ENCODE measurements around the gene UNCX.

Gene UNCX

DNA sequence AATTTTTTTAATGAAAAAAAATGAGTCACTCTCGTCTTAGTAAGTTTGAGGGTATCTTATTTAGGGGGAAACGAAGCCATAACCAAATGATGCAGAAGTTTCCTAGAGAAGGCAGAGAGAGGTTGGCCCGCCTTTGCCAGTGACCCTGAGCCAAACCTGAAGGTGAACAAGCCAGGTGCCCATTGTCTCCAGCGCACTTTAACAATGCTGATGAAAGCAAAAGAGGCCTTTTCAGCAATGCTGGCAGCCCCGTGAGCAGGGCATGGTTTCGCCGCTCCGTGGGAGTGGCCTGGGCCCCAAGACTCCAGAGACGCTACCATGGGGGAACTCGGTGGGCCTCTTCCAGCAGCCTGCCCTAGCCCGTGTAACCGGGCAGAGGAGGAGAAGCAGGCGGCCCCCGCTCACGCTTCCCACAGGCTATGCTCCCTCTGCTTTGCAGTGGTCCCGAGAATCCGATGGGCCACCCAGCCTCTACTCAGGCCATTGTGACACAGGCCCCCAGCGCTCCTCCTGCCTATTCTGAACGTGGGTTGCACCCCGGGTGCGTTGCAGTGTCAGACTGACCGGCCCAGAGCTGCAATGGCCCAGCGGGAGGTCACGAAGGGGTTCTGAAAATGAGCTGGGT, 14.0 kb upstream of the UNCX start:
- no peak for DNase-seq

DNA sequence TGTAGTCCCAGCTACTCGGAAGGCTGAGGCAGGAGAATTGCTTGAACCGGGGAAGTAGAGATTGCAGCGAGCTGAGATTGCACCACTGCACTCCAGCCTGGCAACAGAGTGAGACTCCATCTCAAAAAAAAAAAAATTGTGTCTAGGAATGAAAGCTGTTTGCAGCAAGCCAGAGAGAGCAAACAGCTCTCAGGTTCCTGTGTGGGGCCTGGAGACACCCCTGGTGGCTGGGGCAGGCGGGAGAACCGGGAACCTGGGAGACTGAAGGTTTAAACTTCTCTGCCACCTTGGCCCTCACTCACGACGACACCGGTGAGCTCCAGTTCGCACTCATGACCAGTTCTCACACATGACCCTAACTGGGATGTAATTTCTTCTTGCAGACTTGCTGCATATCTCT, 13.2 kb upstream of the UNCX start:
- DNase-seq: no peak

DNA sequence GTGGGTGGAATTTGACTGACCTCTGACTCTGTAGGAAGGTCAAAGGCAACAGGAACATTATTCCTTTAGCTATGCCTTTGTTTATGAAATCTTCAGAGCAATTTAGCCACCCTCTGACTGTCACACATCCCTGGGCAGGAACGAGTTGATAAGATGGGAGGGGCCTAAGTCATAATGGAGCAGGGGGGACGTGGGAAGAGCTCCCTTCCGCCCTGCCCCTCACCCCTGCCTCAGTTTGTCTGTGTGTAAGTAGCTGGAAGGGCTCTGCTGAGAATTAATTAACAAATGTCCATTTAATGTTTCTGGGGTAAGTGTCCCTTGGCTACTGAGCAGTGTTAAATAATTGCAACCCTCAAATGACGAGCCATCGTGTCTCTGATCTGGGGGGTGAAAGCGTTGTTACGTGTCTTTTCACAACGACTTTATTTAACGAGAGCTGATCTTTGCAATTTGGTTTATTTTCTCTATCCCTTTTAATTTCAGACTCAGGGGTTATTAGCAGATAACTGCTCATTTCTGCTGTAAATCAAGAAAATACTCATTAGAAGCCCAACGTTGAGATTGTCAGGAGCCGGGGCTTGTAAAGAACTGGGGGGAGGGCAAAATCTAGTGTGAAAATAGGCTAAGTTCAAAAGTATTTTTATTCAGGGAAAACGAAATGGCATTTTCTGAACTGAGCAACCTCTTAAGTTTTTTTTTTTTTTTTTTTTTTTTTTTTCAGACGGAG, 12.5 kb upstream of the UNCX start:
- DNase-seq: no peak

DNA sequence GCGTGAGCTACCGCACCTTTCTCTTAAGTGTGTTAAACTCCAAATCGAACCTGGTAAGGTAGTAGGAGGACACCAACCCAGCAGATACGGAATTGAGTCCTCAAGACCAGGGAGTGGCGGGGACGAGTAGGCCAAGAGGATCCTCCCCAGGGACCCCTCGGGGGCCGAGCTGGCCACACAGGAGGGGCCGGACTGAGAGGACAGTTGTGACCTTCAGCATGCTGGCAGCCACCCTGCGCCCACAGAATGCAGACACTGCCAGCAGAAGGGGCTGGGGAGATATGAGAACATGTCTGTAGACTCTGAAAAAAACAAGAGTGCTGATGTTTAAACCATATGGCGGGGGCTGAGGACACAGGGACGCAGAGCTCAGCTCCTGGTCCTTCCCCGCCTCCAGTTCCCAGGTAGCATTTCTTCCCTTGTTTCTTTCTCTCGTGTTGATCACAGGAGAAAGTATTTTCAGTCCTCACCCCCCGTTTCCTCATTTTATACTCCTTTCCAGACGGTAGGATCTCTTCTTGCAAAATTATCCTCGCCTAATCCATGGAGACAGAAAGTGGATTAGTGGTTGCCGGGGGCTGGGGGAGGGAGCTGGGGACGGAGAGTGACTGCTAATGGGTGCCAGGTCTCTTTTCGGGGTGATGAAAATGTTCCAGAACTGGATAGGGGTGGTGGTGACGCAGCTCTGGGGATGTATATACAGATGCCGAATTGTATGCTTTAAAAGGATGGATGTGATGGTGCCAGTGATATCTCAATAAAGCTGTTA, 11.5 kb upstream of the UNCX start:
- no peak for DNase-seq

DNA sequence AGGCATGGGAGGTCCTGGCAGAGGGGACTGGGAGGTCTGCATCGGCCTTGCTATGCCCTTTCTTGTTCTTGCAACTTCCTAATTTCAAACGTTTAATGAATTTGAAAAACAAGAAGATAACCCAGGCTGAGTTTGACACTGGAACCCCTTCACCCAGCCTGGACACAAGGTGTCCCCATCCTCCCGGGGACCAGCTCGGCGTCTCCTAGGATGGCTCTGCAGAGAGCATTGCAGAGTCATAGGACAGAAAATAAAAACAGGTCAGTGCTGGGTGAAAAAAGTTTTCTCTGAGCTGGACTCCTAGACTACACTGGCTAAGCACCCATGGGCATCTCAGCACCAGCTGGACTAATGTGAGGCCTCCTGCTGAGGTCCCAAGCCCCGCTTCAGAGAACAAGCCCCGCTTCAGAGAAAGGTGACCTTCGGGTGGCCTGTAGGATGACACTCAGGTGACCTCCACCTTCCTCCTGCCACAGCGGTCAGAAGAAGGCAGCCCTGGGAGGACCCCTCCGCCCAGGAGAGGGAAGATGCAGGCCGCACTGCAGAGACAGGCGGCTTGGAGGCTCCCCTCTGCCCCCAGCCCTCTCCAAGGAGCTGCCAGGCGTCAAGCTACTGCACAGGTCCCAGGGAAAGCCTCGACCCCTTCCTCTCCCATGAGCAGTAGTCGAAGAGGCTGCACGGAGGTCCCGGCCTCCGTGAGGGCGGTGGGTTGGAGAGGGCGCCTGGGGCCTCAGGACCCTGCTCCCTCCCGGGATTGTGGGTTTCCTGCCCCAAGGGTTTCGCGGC, 9.3 kb upstream of the UNCX start:
- no peak for DNase-seq

DNA sequence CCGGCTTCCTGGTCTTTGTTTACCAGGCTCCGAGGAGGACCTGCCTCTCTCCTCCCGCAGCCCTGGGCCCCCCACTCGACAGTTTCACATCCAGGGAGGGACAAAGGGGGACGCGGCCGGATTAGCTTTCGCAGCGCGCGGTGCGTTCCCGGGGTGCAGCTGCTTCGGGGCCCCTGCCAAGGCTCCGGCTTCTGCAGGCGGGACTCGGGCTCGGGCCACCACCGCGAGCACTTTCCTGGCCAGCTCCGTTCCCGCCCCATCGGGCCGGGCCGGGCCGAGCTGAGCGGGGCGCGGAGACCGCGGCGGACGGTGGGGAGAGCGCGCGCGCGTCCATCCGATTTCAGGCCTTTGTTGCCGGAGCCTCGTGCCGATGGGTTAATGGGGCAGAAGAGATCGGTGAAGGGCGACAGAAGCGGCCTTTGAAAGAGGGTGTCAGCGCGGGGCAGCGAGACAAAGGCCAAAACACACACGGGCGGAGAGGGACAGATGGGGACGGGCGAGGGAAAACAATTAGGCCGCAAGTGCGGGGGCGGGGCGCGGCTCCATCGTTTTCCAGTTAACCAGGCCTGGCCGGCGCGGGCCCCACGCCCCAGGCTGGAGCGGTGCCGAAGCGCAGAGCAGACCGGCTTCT, 8.5 kb upstream of the UNCX start:
- DNase-seq: no peak

DNA sequence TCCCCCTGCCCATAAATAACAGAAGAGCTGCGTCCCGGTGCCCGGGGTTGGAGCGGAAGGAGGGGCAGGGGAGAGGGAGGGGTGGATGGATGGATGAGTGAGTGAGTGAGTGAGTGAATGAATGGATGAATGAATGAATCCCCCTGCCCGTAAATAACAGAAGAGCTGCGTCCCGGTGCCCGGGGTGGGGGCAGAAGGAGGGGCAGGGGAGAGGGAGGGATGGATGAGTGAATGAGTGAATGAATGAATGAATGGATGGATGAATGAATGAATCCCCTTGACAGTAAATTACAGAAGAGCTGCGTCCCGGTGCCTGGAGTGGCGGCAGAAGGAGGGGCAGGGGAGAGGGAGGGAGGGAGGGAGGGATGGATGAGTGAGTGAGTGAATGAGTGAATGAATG, 7.6 kb upstream of the UNCX start:
- no peak for DNase-seq

DNA sequence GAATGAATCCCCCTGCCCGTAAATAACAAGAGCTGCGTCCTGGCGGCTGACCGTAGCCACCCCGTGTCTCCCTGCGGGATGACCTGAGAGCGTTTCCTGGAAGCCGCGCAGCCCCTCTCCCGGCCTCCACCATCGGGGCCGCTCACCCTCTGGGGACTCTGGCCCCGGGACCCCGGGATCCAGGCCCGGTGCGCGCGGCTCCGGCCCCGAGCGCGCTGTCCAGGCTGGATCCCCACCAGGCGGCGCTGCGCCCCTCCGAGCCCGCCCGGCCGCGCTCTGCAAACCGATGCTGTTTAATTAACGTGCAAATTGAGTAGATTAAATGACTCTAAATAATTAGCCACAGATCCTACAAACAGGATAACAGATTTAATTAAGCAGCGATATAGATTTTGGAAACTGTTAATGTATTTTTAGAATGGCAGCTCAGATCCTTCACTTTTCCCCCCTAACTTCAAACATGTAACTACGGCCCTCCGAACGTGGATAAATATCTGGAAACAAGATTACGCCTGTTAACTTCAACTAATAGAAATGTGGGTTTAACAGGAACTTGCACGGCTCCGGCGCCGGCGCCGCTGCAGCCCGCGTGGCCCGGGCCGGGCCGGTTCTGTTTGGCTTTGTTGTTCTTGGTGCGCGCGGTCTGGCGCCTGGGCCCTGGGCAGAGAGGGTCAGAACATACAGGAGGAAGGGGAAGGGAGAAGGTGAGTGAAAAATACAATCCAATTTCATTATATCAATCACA, 7.1 kb upstream of the UNCX start:
- no peak for DNase-seq

DNA sequence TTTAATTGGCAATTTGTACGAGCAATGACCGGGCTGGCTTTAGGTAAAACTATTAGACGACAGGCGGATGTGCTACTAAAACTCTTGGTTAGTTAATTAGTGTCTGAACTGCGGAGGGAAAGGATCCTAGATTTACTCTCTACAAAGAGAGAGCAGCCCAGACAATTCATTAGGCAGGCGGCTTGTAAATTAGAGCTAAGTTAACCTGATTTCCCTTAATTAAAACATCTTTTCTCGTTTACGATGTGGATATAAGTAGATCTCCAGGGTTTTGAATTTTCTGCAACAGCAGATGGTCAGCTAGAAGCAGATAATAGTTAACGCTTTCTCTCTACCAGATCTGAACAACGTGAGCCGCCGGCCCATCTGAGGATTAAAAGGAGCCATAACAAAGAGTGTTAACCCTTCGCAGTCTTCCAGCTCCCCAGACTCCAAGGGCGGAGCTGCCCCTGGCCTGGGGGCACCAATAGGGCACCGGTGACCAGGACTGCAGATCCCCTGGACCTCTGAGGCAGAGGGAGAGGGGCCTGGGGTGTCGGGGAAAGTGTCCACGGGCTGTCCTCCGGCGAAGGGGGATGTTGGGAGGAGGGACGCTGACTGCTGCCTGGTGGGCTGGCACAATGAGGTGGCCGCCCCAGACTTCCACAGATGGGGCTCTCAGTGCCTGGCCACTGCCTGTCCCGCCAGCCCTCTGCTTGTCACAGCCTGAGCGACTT, 6.3 kb upstream of the UNCX start:
- DNase-seq: no peak

DNA sequence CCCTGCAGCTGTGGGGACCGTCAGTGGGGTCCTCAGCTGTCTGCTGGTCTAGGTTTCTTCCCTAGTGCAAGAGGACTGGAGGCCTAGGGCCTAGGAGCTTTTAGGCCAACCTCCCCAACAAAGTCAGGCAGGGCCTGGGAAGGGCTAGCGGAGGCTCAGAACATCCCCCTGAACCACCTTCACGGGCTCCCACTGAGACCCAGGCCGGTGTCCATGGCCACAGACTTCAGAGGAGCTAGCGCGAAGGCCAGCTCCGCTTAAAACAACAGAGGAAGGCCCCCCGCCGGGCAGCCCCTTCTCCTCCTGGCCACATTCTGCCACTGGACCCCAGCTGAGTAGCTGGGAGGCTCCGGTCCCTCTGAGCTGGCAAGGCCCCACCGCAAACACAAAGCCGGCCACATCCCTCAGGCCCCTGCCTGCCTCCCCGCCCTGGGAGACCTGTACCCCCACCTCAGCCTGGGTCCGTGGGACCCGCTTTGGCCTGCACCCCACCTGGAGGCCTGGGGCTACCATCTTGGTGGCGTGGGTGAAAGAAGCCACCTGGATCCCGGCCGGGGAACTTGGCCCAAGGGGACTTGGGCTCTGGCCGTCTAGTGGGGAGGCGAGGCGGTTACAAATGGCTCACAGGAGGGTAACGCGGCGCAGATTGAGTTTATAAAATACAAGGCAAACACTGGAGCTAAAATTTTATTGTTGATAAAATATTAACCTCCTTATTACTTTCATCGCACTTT, 5.4 kb upstream of the UNCX start:
- no peak for DNase-seq

DNA sequence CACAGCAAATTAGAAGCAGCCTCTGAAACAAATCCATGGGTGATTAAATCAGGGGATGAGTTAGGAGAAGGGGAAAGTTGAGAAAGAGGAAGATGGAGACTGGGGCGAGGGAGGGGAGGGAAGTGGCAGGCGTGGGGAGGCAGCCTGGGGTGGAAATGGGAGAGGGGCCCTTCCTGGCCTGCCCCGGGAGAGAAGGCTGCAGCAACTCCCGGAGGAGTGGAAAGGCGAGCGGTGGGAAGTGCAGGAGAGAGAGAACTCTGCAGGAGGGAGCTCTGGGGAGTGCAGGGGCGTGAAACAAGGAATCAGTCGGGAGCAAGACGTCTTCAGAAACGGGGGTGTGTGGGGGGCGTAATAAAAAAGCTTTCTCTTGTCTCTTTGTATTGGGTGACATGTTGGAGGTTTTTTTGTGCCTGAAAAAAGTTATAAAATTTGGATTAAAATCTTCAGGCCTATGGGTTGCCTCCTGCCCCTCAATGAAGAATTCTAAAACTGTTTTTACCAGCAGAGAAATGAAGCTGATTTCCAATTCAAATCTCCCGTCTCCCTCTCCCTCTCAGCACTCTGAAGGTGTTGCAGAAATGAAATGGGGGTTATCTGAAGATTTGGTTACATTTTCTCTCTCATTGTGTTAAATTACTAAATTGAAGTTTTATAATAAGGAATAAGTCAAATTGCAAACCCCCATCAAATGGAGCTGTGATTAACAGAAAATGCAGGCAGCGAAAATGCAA, 4.7 kb upstream of the UNCX start:
- no peak for DNase-seq

DNA sequence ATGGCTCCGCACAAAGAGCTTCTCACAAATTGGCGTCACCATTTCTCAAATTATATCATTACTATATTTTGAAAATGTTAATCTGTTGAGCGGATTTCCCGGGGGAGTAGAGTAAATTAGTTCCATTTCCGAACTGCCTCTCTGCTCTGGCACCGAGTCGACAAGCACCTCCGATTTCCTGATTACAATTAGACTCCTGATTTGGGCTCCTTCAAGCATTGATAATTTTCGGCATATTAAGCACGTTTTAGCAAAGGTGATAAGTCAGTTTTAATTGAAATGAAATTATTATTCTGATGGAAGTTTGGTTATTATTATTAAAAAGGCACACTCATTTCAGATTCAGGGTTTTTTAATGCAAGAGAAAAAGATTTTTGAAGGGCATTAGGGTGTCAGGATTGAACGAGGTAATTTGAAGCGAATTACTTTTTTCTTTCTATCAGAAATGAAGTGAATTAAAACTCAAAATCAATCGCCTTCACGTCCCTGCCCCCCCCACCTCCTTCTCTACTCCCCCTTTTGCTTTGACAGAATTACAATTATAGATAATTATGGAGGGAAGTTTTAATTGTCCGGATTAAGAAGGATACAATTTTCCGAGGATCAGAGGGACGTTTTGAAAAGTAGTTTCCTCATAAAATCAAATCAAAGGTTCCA, 4.0 kb upstream of the UNCX start:
- DNase-seq: no peak

DNA sequence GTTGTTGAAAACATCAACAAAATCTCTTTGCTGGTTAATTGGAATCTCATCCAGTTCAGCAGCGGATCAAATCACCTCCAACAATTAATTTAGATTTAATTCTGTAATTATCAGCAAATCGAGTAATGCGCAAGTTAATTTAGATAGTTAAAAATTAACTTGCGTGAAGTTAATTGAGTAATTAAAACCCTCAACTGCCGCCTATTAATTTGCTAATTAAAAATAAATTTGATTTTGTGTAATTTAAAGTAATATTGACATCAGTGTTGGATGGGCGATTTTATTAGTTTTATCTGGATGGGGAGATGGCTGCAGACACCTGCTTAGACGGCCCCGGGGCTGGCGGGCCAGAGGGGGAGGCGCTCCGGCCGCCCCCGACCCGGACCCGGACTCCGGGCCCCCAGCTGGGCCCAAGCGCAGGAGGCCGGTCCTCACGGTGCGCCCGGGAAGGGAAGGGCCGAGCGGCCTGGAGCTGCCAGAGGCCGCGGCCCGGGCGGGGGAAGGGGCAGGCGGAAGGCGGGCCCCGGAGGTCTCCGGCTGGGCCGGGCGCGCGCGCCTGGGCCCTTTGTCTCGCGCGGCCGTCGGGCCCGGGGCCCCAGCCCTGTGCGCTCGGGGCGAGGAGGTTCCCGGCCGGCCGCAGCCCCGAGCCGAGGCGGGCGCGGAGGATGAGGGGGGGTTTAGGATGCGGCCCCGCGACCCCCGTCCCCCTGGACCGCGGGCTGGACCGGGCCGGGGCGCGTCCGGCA, 3.3 kb upstream of the UNCX start:
- no peak for DNase-seq

DNA sequence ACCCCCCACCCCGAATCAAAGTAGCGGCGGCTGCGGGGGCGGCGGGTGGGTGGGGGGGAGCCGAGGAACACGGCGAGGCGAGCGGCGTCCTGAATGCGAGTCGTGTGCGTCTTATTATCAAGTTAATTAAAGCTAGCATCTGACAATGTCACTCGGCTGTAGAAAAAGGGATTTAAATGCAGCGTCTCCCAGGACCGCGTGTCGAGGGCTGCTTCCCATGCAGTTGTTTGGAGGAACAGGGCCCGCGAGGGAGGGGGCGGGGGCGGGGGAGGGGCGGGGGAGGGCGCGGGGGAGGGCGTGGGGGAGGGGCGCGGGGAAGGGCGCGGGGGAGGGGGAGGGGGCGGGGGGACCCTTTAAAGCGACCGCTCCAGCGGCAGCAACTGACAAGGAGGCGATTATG, 2.7 kb upstream of the UNCX start:
- DNase-seq: no peak

DNA sequence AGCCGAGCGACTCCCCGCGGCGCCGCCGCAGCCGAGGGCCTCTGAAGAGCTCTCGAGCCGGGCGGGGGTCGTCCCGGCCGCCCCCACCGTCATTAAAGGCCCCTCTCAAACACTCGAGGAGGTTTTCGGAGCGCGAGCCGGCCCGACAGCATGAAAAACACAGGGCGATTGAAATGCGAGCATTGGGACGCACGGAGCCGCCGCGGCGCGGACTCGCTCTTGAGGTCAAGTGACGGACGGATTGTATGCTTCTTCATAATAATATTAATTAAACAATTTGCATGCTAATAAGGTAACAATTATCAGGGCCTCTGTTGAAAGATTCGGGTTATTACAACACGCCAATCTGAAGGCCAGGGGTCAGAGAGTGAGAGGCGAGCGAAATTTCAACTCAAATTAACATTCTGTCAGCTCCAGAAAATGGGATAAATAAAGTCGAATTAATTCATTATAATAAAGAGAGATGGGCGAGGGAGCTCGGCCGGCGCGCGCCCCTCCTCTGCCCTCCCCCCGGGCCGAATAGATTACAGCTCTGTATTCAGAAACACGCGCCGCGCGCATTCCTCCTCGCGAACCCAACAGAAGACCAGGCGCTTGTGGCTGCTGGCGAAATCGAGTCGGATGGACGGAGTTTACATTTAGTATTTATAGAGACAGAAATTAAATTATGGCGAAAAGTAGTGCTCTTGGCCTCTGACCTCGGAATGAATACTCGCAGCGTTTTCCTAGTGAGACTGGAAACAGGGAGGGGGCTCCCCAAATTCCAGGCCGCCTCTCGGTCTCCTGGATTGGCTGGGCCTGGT, 2.1 kb upstream of the UNCX start:
- no peak for DNase-seq

DNA sequence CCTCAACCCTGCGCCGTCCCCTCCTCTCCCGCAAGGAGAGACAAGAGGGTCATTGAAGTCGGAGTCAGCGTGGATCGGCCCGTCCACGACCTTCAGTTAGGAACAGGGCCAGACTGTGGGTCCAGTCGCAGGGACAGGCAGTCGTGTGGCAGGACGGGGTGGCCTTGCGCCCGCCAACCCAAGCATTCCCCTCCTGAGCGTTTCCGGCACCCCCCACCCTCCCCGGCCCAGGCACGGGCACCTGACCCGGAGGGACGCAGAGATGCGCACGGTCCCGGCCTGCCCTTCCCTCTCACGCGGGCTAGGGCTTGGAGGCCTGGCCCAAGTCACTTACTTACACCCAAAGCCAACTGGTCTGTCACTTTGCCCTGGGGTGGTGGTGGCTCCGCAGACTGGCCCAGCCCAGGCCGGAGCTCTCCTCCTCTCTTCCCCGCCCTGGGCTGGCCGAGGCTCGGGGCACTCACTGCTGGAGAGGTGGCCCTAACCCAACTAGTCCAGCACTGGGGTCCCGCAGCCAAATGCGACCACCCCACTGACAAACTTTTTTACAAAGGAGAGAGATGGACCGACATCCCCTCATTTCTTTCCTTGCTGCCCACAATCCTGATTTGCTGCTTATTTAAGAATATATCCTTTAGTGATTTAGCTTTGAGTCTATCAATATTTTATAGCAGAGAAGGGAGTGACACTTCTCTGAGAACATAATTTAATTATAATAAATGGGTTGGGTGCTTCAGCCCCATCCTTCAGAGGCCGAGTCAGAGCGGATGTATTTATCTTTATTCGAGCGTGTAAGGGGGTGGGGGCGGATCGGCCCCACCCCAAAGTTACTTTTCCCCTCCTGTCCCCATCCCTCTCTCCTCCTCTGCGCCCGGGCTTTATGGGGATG, 1.2 kb upstream of the UNCX start:
- no peak for DNase-seq

DNA sequence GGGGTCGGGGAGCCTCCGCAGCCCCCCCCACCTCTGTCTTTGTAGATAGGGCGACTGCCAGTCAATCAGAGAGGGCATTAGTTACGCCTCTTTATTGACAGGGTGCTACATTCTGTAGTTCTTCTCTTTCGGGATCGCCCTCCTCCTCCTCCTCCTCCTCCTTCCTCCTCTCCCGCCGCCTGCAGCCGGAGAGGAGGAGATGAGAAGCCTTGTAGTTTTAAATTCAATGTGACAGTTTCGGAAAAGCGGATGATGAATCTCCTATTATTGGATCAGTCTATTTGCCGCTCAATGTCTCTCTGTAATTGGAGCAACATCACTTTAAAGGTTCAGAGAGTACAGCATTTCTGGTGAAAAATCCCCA, 587 bp upstream of the UNCX start:
- no peak for DNase-seq

All from bone marrow (tissue), 2 donors.